ENCODE measurements around the gene BDH2. TPM values are rescaled to one million over a fixed set of nuclear protein-coding genes. Genes with fewer than 3 reads are reported as not detected.

Gene BDH2
- total and polyA plus RNA-seq, 2 of the 4 experiments (the other 2 are of a cell fraction) = 49.7 to 52.2 TPM

GRCh38 chr4:103129174-103129573 is 29.5 kb upstream of the BDH2 start:
- Histone ChIP-seq H4K20me1 (ENCODE audit: insufficient read depth, low read length) (no peaks in the 10 kb centered on the region), H3K9me3 (ENCODE audit: control insufficient read depth, insufficient read depth, low read length) (no peaks in the 10 kb centered on the region), H2BK20ac (ENCODE audit: low read depth, low read length) (no peak overlapping the region), H3K9me1 (ENCODE audit: insufficient read depth, low read length) (0 out of 2 replicates have a peak, but pooled peaks cover 3% of the 10 kb centered on the region), H3K4me1 (ENCODE audit: control insufficient read depth, insufficient read depth, low read length) (no peaks in the 10 kb centered on the region), H3K4me3 (ENCODE audit: insufficient read depth, low read depth, low read length) (no peak overlapping the region), H3K36me3 (ENCODE audit: control insufficient read depth, insufficient read depth, low read length) (peaks cover 2% of the 10 kb centered on the region; the same call in 1 of the 2 replicates), H3K79me1 (ENCODE audit: low read depth in 1 of 2, low read length in 2 of 2) (peaks cover 3 to 5% of the 10 kb centered on the region in 2 experiments), H2AFZ (replicated peaks; ENCODE audit: low read length, poor library complexity) (no peak overlapping the region), H2AK5ac (ENCODE audit: low read depth, low read length) (no peak overlapping the region), H4K91ac (ENCODE audit: insufficient read depth, low read depth, low read length) (no peak overlapping the region), H3K27ac (ENCODE audit: insufficient read depth, low read length) (no peak overlapping the region), H3K4me2 (ENCODE audit: low read depth, low read length) (no peak overlapping the region), H2AK9ac (replicated peaks; ENCODE audit: low read depth, low read length, poor library complexity) (no peak overlapping the region), H3K27me3 (ENCODE audit: control insufficient read depth, insufficient read depth, low read length) (no peaks in the 10 kb centered on the region), H2BK120ac (ENCODE audit: low read depth, low read length) (no peak overlapping the region), H3K18ac (ENCODE audit: low read depth, low read length) (no peak overlapping the region), H4K8ac (ENCODE audit: low read depth in 2 of 2, low read length in 2 of 2) (no peak overlapping the region), H3K4ac (ENCODE audit: low read depth, low read length) (no peak overlapping the region), H3K14ac (replicated peaks; ENCODE audit: low read depth, low read length) (no peak overlapping the region), H3K56ac (ENCODE audit: extremely low read depth, insufficient read depth, low read length) (no peak overlapping the region), H2BK5ac (ENCODE audit: low read depth, low read length, poor library complexity, severe bottlenecking) (no peak overlapping the region), H3K23ac (ENCODE audit: low read depth, low read length) (no peak overlapping the region), H3K9ac (ENCODE audit: low read depth, low read length) (no peak overlapping the region), H4K5ac (ENCODE audit: low read depth, low read length) (no peak overlapping the region), H2BK15ac (ENCODE audit: low read depth, low read length) (no peak overlapping the region)
- in situ Hi-C loops (cut with MboI; ENCODE audit: low sequenced_read_pairs) = no loop called here
- intact Hi-C loops (cut with micrococcal nuclease) = no loop called here
- POLR2A ChIA-PET (ENCODE audit: unreplicated experiment) = no interaction called here
- WGBS, 2 experiments (ENCODE audit: extremely low coverage in 2 of 2, insufficient read length in 1 of 2) = no CpG with 5 or more reads among the region's 8 CpGs
- ATAC-seq (ENCODE audit: low read depth) = no peak
- TF ChIP-seq MXI1 (IDR thresholded peaks at IDR 0.05; ENCODE audit: borderline replicate concordance, low read depth, low read length) (no peak), NFE2L2 (IDR thresholded peaks at IDR 0.05; ENCODE audit: low read depth, low read length) (no peak), RAD21 (IDR thresholded peaks at IDR 0.05; ENCODE audit: low read length) (no peak), CTCF (conservative IDR thresholded peaks at IDR 0.05; ENCODE audit: low read depth, low read length) (no peak), RCOR1 (IDR thresholded peaks at IDR 0.05; ENCODE audit: insufficient replicate concordance, low read length) (no peak), SMC3 (IDR thresholded peaks at IDR 0.05; ENCODE audit: low read depth, low read length) (no peak), MAZ (IDR thresholded peaks at IDR 0.05; ENCODE audit: borderline replicate concordance, low read depth, low read length) (no peak), RFX5 (IDR thresholded peaks at IDR 0.05; ENCODE audit: low read depth, low read length) (no peak), CEBPB (IDR thresholded peaks at IDR 0.05; ENCODE audit: low read depth, low read length) (no peak), FOS (IDR thresholded peaks at IDR 0.05; ENCODE audit: low read depth, low read length) (no peak), USF2 (IDR thresholded peaks at IDR 0.05; ENCODE audit: low read depth, low read length) (no peak), MAFK (IDR thresholded peaks at IDR 0.05; ENCODE audit: low read depth, low read length) (no peak), ELK1 (IDR thresholded peaks at IDR 0.05; ENCODE audit: borderline replicate concordance, low read depth, low read length) (no peak), POLR2A (IDR thresholded peaks at IDR 0.05; ENCODE audit: low read depth, low read length) (no peak), CHD1 (IDR thresholded peaks at IDR 0.05; ENCODE audit: low read depth, low read length) (no peak), BHLHE40 (IDR thresholded peaks at IDR 0.05; ENCODE audit: low read depth, low read length) (no peak)
- BruUV-seq (replicated peaks) = no TSS peak
- CTCF ChIA-PET = no interaction called here
- DNase-seq = no peak
- dilution Hi-C loops (cut with HindIII; ENCODE audit: low sequenced_read_pairs, unreplicated experiment) = no loop called here

All from IMR-90 (cell line).